Sigmoid colon (tissue), 7 donors: ENCODE results near the gene SMIM20. TPM values are rescaled to one million over a fixed set of nuclear protein-coding genes. Genes with fewer than 3 reads are reported as not detected.

Source experiments
- DNase-seq: peaks from one replicate; pipeline ENCODE4 v3.0.0-alpha.2; 2019
- H3K27ac ChIP-seq, 4 donors: fragments of 200-600 bp; sonication (generic); one replicate each; pipeline ENCODE4 v1.5.1; 2016 to 2019; ENCODE audit warnings: mild to moderate bottlenecking in 1 of 4
- H3K27me3 ChIP-seq, 3 donors: fragments of 200-600 bp; sonication (generic); one replicate each; pipeline ENCODE4 v1.5.1; 2019; ENCODE audit warnings: mild to moderate bottlenecking in 1 of 3
- H3K36me3 ChIP-seq, 4 donors: fragments of 200-600 bp; sonication (generic); one replicate each; pipeline ENCODE4 v1.5.1; 2016 to 2019
- H3K4me1 ChIP-seq, 4 donors: fragments of 200-600 bp; sonication (generic); one replicate each; pipeline ENCODE4 v1.5.1; 2017 to 2019
- H3K4me3 ChIP-seq, 4 donors: fragments of 200-600 bp; sonication (generic); one replicate each; pipeline ENCODE4 v1.5.1; 2017 to 2019; ENCODE audit warnings: mild to moderate bottlenecking in 2 of 4, moderate library complexity in 1 of 4
- H3K9me3 ChIP-seq, 4 donors: fragments of 200-600 bp in 3 of 4; sonication (generic) in 3 of 4; one replicate each; pipeline versions ENCODE4 v1.5.1 to v1.6.1; 2013 to 2019
- EP300 ChIP-seq, 4 donors: sonication (generic); formaldehyde crosslinking; IDR thresholded peaks; one replicate each; pipeline ENCODE4 v1.6.1; 2017; ENCODE audit warnings: antibody characterized with exemption in 4 of 4
- POLR2A ChIP-seq, 2 donors: fragments of 450-650 bp; IDR thresholded peaks; one replicate each; pipeline ENCODE4 v1.6.1; 2016; ENCODE audit warnings: antibody characterized with exemption in 2 of 2, mild to moderate bottlenecking in 2 of 2, moderate library complexity in 2 of 2
- POLR2AphosphoS5 ChIP-seq, 4 donors: sonication (generic); formaldehyde crosslinking; IDR thresholded peaks; one replicate each; pipeline ENCODE4 v1.6.1; 2017; ENCODE audit warnings: antibody characterized with exemption in 4 of 4
- WGBS, 2 donors: extraction: QIAGEN DNeasy Blood & Tissue Kit; methylation state at CpG; one replicate each; pipeline ENCODE4 v1.1.7; 2013; 5-methylcytosine and 5-hydroxymethylcytosine counted together
- intact Hi-C: fragments of 100-400 bp; cut with DNase I; formaldehyde crosslinking; loops from one replicate; pipeline ENCODE4 v1.15.1; 2023
- polyA plus RNA-seq, 3 donors: library from polyadenylated mRNA; stranded (reverse); fragments of 200-250 nt; gene quantifications; one replicate each; pipeline ENCODE4 v1.2.3, GENCODE V29; 2013
- total RNA-seq, 4 donors: library from RNA; depleted of rRNA; stranded (reverse); fragments of >200 nt; gene quantifications; one replicate each; pipeline ENCODE4 v1.1.0, GENCODE V29; 2016
- TF ChIP-seq, protein P1 (sequence below), 4 experiments: fragments of 450-650 bp in 3 of 4; fragments of 200-600 bp in 1 of 4; IDR thresholded peaks; one replicate each; pipeline ENCODE4 v1.5.1; 2016 to 2019; ENCODE audit warnings: antibody characterized with exemption in 4 of 4, mild to moderate bottlenecking in 3 of 4, moderate library complexity in 2 of 4
- donor health status: healthy with polysubstance abuse.
- donor health status: Bipolar disorder and iron deficiency.
- donor health status: healthy.

The SMIM20 gene
- total and polyA plus RNA-seq, 7 donors: 33.8 to 99.1 (median 45.4) TPM

DNA sequence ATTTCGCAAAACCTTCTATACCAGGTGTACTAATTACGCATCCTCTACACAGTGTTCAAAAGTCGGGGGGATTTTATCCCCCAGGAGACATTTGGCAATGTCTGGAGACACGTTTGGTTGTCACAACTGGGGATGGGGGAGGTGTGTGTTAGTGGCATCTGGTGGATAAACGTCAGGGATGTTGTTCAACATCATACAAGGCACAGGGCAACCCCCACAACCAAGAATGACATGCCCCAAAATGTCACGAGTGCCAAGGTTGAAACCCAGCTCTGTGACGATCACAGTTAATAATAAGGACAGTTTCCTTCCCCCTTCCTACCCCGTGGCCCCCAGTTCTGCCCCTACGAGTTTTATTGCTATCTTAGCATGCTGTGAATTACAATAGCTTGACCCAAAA, 35.3 kb upstream of the SMIM20 start:
- intact Hi-C loops: no loop called here
- H3K4me1 ChIP-seq: no peaks in the 10 kb centered on the region
- no peak overlapping the region for H3K27ac ChIP-seq
- no peak overlapping the region for H3K4me3 ChIP-seq
- no peak for TF ChIP-seq EP300 (IDR thresholded peaks at IDR 0.05)
- no peaks in the 10 kb centered on the region for H3K27me3 ChIP-seq
- no peaks in the 10 kb centered on the region for H3K9me3 ChIP-seq
- WGBS, 2 donors: 68% methylated on average over 9 of the region's 9 CpGs
- H3K36me3 ChIP-seq: no peaks in the 10 kb centered on the region
- no peak for DNase-seq

DNA sequence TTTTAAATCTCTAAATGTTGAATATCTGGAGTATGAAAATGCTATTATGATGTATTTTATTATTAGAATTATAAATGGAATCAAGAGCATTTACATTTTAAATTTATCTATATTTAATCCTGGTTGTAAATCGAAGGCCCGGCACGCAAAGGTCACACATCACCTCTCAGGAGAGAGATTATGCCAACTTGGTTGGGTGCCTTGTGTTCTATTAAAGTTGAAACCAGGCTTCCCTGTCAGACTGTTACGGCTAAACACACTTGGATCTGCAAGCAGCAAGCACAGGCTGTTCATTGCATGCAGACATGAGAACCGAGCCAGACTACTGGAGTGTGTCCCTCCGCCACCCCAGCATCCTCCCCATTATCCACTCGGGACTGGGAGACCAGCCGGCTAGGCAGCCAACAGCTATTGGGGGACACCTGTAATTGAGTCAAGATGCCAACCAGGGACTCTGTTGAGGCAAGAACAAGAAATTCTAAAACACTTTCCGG, 34.9 kb upstream of the SMIM20 start:
- TF ChIP-seq POLR2A (IDR thresholded peaks at IDR 0.05): no peak
- TF ChIP-seq, protein P1, sequence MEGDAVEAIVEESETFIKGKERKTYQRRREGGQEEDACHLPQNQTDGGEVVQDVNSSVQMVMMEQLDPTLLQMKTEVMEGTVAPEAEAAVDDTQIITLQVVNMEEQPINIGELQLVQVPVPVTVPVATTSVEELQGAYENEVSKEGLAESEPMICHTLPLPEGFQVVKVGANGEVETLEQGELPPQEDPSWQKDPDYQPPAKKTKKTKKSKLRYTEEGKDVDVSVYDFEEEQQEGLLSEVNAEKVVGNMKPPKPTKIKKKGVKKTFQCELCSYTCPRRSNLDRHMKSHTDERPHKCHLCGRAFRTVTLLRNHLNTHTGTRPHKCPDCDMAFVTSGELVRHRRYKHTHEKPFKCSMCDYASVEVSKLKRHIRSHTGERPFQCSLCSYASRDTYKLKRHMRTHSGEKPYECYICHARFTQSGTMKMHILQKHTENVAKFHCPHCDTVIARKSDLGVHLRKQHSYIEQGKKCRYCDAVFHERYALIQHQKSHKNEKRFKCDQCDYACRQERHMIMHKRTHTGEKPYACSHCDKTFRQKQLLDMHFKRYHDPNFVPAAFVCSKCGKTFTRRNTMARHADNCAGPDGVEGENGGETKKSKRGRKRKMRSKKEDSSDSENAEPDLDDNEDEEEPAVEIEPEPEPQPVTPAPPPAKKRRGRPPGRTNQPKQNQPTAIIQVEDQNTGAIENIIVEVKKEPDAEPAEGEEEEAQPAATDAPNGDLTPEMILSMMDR (IDR thresholded peaks at IDR 0.05): no peak
- TF ChIP-seq EP300 (IDR thresholded peaks at IDR 0.05): no peak
- no peak for TF ChIP-seq POLR2AphosphoS5 (IDR thresholded peaks at IDR 0.05)
- Histone ChIP-seq H3K27me3 (no peaks in the 10 kb centered on the region), H3K36me3 (no peaks in the 10 kb centered on the region), H3K4me1 (no peaks in the 10 kb centered on the region), H3K27ac (no peak overlapping the region), H3K4me3 (no peak overlapping the region), H3K9me3 (no peaks in the 10 kb centered on the region)
- WGBS, 2 donors: 90 to 93% methylated on average over 9 of the region's 9 CpGs
- intact Hi-C loops: no loop called here
- DNase-seq: no peak

DNA sequence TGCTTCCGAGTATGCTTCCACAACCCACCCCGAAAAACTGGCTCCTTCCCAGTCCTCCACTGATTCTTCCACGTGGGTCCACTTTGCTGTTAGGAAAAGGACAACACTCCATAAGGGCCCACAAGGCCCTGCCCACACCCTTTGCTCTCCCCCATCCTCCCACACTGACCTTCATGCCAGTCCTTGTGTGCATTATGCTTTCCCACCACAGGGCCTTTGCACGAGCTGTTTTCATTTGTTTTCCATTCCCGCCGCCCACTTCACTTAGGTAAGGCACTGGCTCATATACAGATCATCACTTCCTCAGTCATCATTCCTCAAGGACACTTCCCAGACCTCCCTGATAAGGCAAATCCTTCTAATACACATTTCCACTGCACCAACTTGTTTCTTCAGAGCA, 34.4 kb upstream of the SMIM20 start:
- H3K4me3 ChIP-seq: no peak overlapping the region
- no peak for DNase-seq
- H3K36me3 ChIP-seq: no peaks in the 10 kb centered on the region
- H3K27ac ChIP-seq: no peak overlapping the region
- TF ChIP-seq POLR2AphosphoS5 (IDR thresholded peaks at IDR 0.05) (no peak), EP300 (IDR thresholded peaks at IDR 0.05) (no peak), POLR2A (IDR thresholded peaks at IDR 0.05) (no peak)
- TF ChIP-seq, protein P1 (IDR thresholded peaks at IDR 0.05): no peak
- intact Hi-C loops: no loop called here
- H3K4me1 ChIP-seq: peaks cover 0 to 2% (median 0%) of the 10 kb centered on the region in 4 donors
- H3K9me3 ChIP-seq: no peaks in the 10 kb centered on the region
- no peaks in the 10 kb centered on the region for H3K27me3 ChIP-seq
- 90 to 96% methylated on average over 6 of the region's 6 CpGs for WGBS, 2 donors

DNA sequence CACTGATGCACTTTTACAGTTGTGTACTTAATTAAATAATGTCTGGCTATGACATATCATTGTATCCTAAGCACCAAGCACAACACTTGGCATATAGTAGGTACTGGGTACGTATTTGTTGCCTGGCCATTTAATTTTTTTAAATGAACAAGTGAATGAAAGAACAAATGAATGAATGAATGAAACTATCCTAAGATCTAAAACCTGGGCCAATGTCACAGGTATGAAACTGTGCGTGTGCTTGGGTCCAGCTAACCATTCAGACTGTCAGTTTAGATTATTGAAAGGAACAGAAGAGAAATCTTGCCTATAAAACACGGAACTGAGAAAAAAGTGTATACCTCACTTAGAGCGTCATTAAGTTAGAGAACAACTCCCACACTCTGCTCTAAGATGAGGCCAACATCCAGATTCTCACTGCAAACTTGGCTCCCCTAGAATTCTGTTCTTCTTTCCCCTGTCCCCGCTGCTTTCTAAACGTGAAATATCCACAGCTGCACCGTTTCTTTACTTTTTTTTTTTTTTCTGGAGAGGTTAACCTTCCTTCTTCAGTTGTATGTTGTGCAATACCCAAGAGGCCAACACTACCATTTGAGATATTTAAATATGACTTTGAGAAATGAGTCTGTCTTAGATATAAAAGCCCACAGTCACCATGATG, 33.9 kb upstream of the SMIM20 start:
- H3K36me3 ChIP-seq: no peaks in the 10 kb centered on the region
- intact Hi-C loops: no loop called here
- no peak overlapping the region for H3K4me3 ChIP-seq
- DNase-seq: no peak
- 68 to 81% methylated on average over 7 of the region's 7 CpGs for WGBS, 2 donors
- peaks cover 0 to 4% (median 0%) of the 10 kb centered on the region in 4 donors for H3K4me1 ChIP-seq
- H3K27me3 ChIP-seq: no peaks in the 10 kb centered on the region
- no peaks in the 10 kb centered on the region for H3K9me3 ChIP-seq
- H3K27ac ChIP-seq: no peak overlapping the region
- TF ChIP-seq POLR2A (IDR thresholded peaks at IDR 0.05) (no peak), POLR2AphosphoS5 (IDR thresholded peaks at IDR 0.05) (no peak), EP300 (IDR thresholded peaks at IDR 0.05) (no peak)
- TF ChIP-seq, protein P1 (IDR thresholded peaks at IDR 0.05): no peak

DNA sequence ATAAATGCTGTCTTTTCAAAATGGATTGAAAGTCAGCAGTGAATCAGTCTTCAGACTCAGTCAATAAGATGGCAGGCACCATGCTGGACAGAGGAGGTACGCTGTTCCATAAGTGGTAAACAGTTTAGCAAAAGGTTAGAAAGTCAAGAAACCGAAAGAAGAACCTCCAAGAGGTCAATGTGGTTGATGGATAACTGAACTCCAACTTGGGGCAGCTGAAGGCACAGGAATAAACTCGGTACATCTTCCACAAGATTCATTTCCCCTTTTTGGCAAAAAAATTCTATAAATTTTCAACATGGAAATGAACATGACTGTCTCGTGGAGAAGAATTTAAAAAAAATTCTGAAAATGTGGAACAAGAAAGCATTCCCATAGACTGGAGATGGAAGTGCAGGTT, 32.8 kb upstream of the SMIM20 start:
- WGBS, 2 donors: 81 to 91% methylated on average over 4 of the region's 4 CpGs

More for the DNA sequence above, 32.8 kb upstream of the SMIM20 start:
- DNase-seq: no peak
- no peak for TF ChIP-seq POLR2A (IDR thresholded peaks at IDR 0.05)
- TF ChIP-seq EP300 (IDR thresholded peaks at IDR 0.05): no peak
- TF ChIP-seq, protein P1 (IDR thresholded peaks at IDR 0.05): no peak
- no peak for TF ChIP-seq POLR2AphosphoS5 (IDR thresholded peaks at IDR 0.05)
- Histone ChIP-seq H3K4me1 (peaks cover 0 to 4% (median 0%) of the 10 kb centered on the region in 4 donors), H3K4me3 (no peak overlapping the region), H3K36me3 (no peaks in the 10 kb centered on the region), H3K27ac (no peak overlapping the region), H3K9me3 (no peaks in the 10 kb centered on the region), H3K27me3 (no peaks in the 10 kb centered on the region)
- intact Hi-C loops: no loop called here
